SIG-M5 treated with dmso at 0.1 percent for 504 hours (cell line): ENCODE results near the gene GORAB.

Experiments used
- DNase-seq: peaks from one replicate; lab custom pipeline; 2025; ENCODE audit not compliant: unreplicated experiment; lab: John Stamatoyannopoulos, UW

The GORAB gene

GRCh38 chr1:170590921-170591705, 59.1 kb downstream of the GORAB start:
- DNase-seq: no peak

- no peak for DNase-seq
These were observed 60.7 kb downstream of the GORAB start for GRCh38 chr1:170592591-170593111.

DNA sequence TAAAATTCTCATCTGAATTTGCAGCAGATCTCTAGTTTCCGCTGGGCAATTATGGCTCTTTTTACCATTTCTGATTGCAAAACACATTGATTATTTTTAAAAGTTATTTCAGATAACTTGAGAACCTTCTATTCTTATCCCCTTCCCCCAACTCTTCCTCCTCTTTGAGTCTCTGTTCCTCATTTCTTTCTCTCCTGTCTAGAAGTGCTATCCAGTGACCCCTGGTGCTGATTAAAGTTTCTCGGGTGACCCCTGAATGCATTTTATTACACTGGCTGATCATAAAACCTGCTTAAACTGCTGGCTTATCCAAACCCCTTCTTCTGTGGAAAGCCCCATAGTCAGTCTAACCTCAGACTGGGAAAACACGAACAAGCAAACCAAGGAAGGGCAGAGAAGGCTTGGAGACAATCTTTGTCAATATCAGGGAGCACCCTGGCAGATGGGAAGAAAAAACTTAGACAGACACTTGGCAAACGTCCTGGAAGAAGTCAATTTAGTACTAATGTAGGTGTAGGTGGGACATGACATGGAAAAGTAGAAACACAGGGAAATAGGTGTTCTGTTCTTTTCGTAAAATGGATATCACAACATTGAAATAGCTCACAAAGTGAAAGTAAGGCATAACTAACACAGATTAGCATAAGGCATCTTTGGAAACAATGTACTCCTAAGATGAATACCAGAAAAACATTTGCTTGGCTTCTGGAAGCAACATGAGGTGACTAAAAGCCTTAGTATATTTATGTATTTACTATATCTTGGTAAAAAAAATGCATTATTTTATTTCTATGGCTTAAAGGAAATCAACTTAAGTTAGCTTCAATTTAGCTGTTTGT, 61.4 kb downstream of the GORAB start:
- DNase-seq: peak; percentile 53

GRCh38 chr1:170594066-170594626, 62.2 kb downstream of the GORAB start:
- DNase-seq: no peak

GRCh38 chr1:170596701-170597100, 64.7 kb downstream of the GORAB start:
- no peak for DNase-seq

DNA sequence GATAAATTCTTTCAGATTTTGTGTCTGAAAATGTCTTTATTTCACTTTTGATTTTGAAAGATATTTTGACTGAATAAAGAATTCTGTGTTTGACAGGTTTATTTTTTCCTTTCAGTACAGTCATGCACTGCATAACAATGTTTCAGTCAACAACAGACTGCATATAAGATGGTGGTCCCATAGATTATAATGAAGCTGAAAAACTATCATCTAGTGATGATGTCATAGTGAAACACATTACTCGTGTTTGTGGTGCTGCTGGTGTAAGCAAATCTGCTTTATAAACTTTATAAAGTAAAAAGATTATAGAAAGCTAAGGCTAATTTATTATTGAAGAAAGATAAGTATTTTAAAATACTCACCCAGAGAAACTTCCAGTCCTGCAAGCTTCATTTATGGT, 66.7 kb downstream of the GORAB start:
- no peak for DNase-seq

DNA sequence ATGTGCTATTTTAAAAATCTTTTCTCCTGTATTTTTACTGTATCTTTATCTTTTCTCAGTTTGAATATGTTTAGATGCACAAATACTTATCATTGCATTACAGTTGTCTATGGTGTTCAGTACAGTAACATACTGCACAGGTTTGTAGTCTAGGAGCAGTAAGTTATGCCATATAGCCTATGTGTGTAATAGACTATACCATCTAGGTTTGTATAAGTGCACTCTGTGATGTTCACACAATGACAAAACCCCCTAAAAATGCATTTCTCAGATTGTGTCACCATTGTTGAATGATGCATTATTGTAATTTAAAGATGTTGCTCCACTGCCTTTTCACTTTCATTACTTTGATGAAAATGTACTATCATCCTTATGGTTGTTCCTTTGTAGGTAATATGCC, 67.1 kb downstream of the GORAB start:
- no peak for DNase-seq

GRCh38 chr1:170601866-170602265, 69.9 kb downstream of the GORAB start:
- no peak for DNase-seq
